ENCODE measurements around the gene GUCY1A1.

GRCh38 chr4:155781249-155781831 lies 114.7 kb downstream of the GUCY1A1 start:
- TF ChIP-seq CTCF (tag by site-specific recombination; IDR thresholded peaks at IDR 0.05) (no peak), ZNF48 (tag by site-specific recombination; IDR thresholded peaks at IDR 0.05) (no peak), ZNF121 (tag by site-specific recombination; IDR thresholded peaks at IDR 0.05) (no peak), BCL11A (tag by site-specific recombination; IDR thresholded peaks at IDR 0.05; ENCODE audit: low read depth) (no peak), ZSCAN16 (tag by site-specific recombination; IDR thresholded peaks at IDR 0.05) (no peak), PBX3 (CRISPR knock-in tag; IDR thresholded peaks at IDR 0.05) (no peak), ZNF792 (tag by site-specific recombination; IDR thresholded peaks at IDR 0.05) (no peak), ZNF623 (tag by site-specific recombination; IDR thresholded peaks at IDR 0.05) (no peak), REST (tag by site-specific recombination; IDR thresholded peaks at IDR 0.05) (no peak), SALL2 (tag by site-specific recombination; IDR thresholded peaks at IDR 0.05; ENCODE audit: borderline replicate concordance) (no peak)

Data from HEK293 (cell line).